ENCODE results near the gene SOHLH1.

SOHLH1 gene

GRCh38 chr9:135729480-135729879, 30.2 kb upstream of the SOHLH1 start:
- DNase-seq (ENCODE audit: low spot score) (no peak), FAIRE-seq (no peak)

- no peak for DNase-seq (ENCODE audit: low spot score)
- no peak for FAIRE-seq
Measured at GRCh38 chr9:135728436-135729110, 29.3 kb upstream of the SOHLH1 start.

GRCh38 chr9:135727257-135727875, 28.1 kb upstream of the SOHLH1 start:
- no peak for FAIRE-seq

GRCh38 chr9:135726138-135726853, 27.0 kb upstream of the SOHLH1 start:
- FAIRE-seq (no peak), DNase-seq (ENCODE audit: low spot score) (no peak)

More at GRCh38 chr9:135727257-135727875, 28.1 kb upstream of the SOHLH1 start:
- DNase-seq (ENCODE audit: low spot score), result no peak

GRCh38 chr9:135724186-135724787, 25.0 kb upstream of the SOHLH1 start:
- no peak for DNase-seq (ENCODE audit: low spot score)

GRCh38 chr9:135722365-135722764, 23.1 kb upstream of the SOHLH1 start:
- FAIRE-seq (no peak), DNase-seq (ENCODE audit: low spot score) (no peak)

More at GRCh38 chr9:135724186-135724787, 25.0 kb upstream of the SOHLH1 start:
- no peak for FAIRE-seq

GRCh38 chr9:135719472-135719871, 20.2 kb upstream of the SOHLH1 start:
- no peak for FAIRE-seq
- no peak for DNase-seq (ENCODE audit: low spot score)

GRCh38 chr9:135718616-135719015, 19.3 kb upstream of the SOHLH1 start:
- peak; percentile 80 for DNase-seq (ENCODE audit: low spot score)
- no peak for FAIRE-seq

GRCh38 chr9:135717410-135717809, 18.1 kb upstream of the SOHLH1 start:
- DNase-seq (ENCODE audit: low spot score) (no peak), FAIRE-seq (no peak)

GRCh38 chr9:135716045-135716444, 16.8 kb upstream of the SOHLH1 start:
- no peak for DNase-seq (ENCODE audit: low spot score)
- no peak for FAIRE-seq

GRCh38 chr9:135715056-135715595, 15.8 kb upstream of the SOHLH1 start:
- DNase-seq (ENCODE audit: low spot score) (no peak), FAIRE-seq (no peak)

- peak; percentile 39 for DNase-seq (ENCODE audit: low spot score)
- FAIRE-seq, result no peak
Measured at GRCh38 chr9:135714242-135715055, 15.2 kb upstream of the SOHLH1 start.

GRCh38 chr9:135712613-135713295, 13.5 kb upstream of the SOHLH1 start:
- DNase-seq (ENCODE audit: low spot score) (no peak), FAIRE-seq (no peak)

- DNase-seq (ENCODE audit: low spot score) (no peak), FAIRE-seq (no peak)
Measured at GRCh38 chr9:135711881-135712280, 12.6 kb upstream of the SOHLH1 start.

- DNase-seq (ENCODE audit: low spot score) (no peak), FAIRE-seq (no peak)
Measured at GRCh38 chr9:135711391-135711790, 12.1 kb upstream of the SOHLH1 start.

- DNase-seq (ENCODE audit: low spot score), result no peak
- FAIRE-seq, result peak; percentile 62
Measured at GRCh38 chr9:135708164-135708563, 8.9 kb upstream of the SOHLH1 start.

- no peak for FAIRE-seq
Measured at GRCh38 chr9:135707252-135708138, 8.2 kb upstream of the SOHLH1 start.

GRCh38 chr9:135706288-135706687, 7.0 kb upstream of the SOHLH1 start:
- FAIRE-seq, result no peak
- no peak for DNase-seq (ENCODE audit: low spot score)

More at GRCh38 chr9:135707252-135708138, 8.2 kb upstream of the SOHLH1 start:
- DNase-seq (ENCODE audit: low spot score), result no peak

- FAIRE-seq (no peak), DNase-seq (ENCODE audit: low spot score) (no peak)
Measured at GRCh38 chr9:135705376-135705775, 6.1 kb upstream of the SOHLH1 start.
